PC-9 (cell line): ENCODE data around the gene BANF2. TPM values are rescaled to one million over a fixed set of nuclear protein-coding genes. Genes with fewer than 3 reads are reported as not detected.
"Not testable (repeated sequence)": the region's sequence is repeated elsewhere in the genome, so short reads cannot be mapped to it uniquely, and the experiment has no call there.

Source experiments
- BruUV-seq: library from RNA; stranded (reverse); fragments of 400-500 nt; replicated peaks from 2 replicates; lab custom pipeline; 2021; lab: Mats Ljungman, UMichigan
- CTCF ChIA-PET: fragments of 300-600 bp; sonication (Branson Sonifier 250); formaldehyde crosslinking; loops from one replicate; lab custom pipeline; 2022; ENCODE audit warnings: antibody characterized with exemption; lab: Charles Lee
- POLR2A ChIA-PET: fragments of 300-600 bp; sonication (Branson Sonifier 250); formaldehyde crosslinking; loops from one replicate; lab custom pipeline; 2022; ENCODE audit warnings: antibody characterized with exemption; ENCODE audit not compliant: unreplicated experiment; lab: Charles Lee
- DNase-seq, 2 experiments: peaks; one replicate each; pipeline versions ENCODE4 v3.0.0 to v3.0.0-alpha.2; 2015 to 2022; ENCODE audit warnings: mixed read lengths in 1 of 2
- H2AFZ ChIP-seq: fragments of 200-600 bp; sonication (generic); 2 replicates; pipeline ENCODE4 v1.8.1; 2017; ENCODE audit warnings: antibody characterized with exemption
- H3F3A ChIP-seq: fragments of 200-600 bp; sonication (generic); 2 replicates; pipeline ENCODE4 v1.8.1; 2017; ENCODE audit warnings: antibody characterized with exemption, mild to moderate bottlenecking, low read depth; ENCODE audit not compliant: insufficient read depth
- H3K27ac ChIP-seq: fragments of 200-600 bp; sonication (generic); 2 replicates; pipeline ENCODE4 v1.6.1; 2016; ENCODE audit warnings: mixed run types
- H3K27me3 ChIP-seq: fragments of 200-600 bp; sonication (generic); 2 replicates; pipeline ENCODE4 v1.6.1; 2016; ENCODE audit warnings: low read depth, mixed run types; ENCODE audit not compliant: insufficient read depth
- H3K36me3 ChIP-seq: fragments of 200-600 bp; sonication (generic); 2 replicates; pipeline ENCODE4 v1.6.1; 2016; ENCODE audit warnings: low read depth, mixed run types
- H3K4me1 ChIP-seq: fragments of 200-600 bp; sonication (generic); replicated peaks from 2 replicates; pipeline ENCODE4 v1.6.1; 2016; ENCODE audit warnings: mixed run types; ENCODE audit not compliant: insufficient read depth
- H3K4me2 ChIP-seq: fragments of 200-600 bp; sonication (generic); 2 replicates; pipeline ENCODE4 v1.6.1; 2017; ENCODE audit warnings: mixed run types
- H3K4me3 ChIP-seq: fragments of 200-600 bp; sonication (generic); 2 replicates; pipeline ENCODE4 v1.6.1; 2016; ENCODE audit warnings: mixed run types
- H3K79me2 ChIP-seq: fragments of 200-600 bp; sonication (generic); 2 replicates; pipeline ENCODE4 v1.6.1; 2017; ENCODE audit warnings: low read depth, mixed run types
- H3K9me2 ChIP-seq: fragments of 200-600 bp; sonication (generic); 2 replicates; pipeline ENCODE4 v1.8.1; 2017; ENCODE audit warnings: mild to moderate bottlenecking; ENCODE audit not compliant: insufficient read depth
- H3K9me3 ChIP-seq: fragments of 200-600 bp; sonication (generic); 2 replicates; pipeline ENCODE4 v1.8.1; 2016; ENCODE audit warnings: low read depth; ENCODE audit not compliant: insufficient read depth
- H4K20me1 ChIP-seq: fragments of 200-600 bp; sonication (generic); 2 replicates; pipeline ENCODE4 v1.8.1; 2017; ENCODE audit not compliant: insufficient read depth
- EZH2 ChIP-seq: fragments of 200-600 bp; sonication (generic); IDR thresholded peaks from 2 replicates; pipeline ENCODE4 v1.8.0; 2017; ENCODE audit warnings: antibody characterized with exemption, low read depth
- intact Hi-C: fragments of 100-400 bp; cut with micrococcal nuclease; formaldehyde crosslinking; loops from one replicate; pipeline ENCODE4 v1.10.0; 2022; ENCODE audit not compliant: unreplicated experiment
- total RNA-seq: library from RNA; stranded (reverse); gene quantifications from 2 replicates; pipeline ENCODE4 v1.2.3, GENCODE V29; 2021
- TF ChIP-seq, protein P1 (sequence below): fragments of 200-600 bp; sonication (generic); conservative IDR thresholded peaks from 2 replicates; pipeline ENCODE4 v1.6.1; 2017; ENCODE audit warnings: mixed run types, antibody characterized with exemption, mild to moderate bottlenecking, moderate library complexity

BANF2 gene
- total RNA-seq, 1 experiment from 2014 or later: not detected

DNA sequence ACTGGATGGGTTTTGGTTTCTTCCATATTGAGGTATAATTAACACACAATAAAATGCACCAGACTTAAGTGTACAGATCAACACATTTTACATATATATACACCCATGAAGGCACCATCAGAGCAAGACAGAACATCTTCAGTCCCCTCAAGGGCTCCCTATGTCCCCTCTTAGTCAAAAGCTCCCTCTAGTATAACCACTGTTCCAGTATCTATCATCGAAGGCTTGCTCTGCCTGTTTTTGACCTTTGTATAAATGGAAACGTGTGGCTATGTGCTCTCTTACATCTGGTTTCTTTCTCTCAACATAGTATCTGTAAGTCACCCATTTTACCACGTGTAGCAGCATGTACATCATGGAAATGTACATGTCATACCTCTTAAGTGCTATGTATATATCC lies 66.5 kb downstream of the BANF2 start:
- Histone ChIP-seq H3K36me3 (no peaks in the 10 kb centered on the region), H3K9me3 (no peaks in the 10 kb centered on the region), H3K4me2 (no peak overlapping the region), H3K27me3 (no peaks in the 10 kb centered on the region; the same call in 1 of the 2 replicates), H3K27ac (no peak overlapping the region), H2AFZ (no peak overlapping the region), H3K4me1 (peaks cover 11% of the 10 kb centered on the region), H4K20me1 (no peaks in the 10 kb centered on the region), H3K79me2 (no peaks in the 10 kb centered on the region), H3K4me3 (no peak overlapping the region), H3F3A (no peaks in the 10 kb centered on the region), H3K9me2 (no peaks in the 10 kb centered on the region)
- TF ChIP-seq, protein P1, sequence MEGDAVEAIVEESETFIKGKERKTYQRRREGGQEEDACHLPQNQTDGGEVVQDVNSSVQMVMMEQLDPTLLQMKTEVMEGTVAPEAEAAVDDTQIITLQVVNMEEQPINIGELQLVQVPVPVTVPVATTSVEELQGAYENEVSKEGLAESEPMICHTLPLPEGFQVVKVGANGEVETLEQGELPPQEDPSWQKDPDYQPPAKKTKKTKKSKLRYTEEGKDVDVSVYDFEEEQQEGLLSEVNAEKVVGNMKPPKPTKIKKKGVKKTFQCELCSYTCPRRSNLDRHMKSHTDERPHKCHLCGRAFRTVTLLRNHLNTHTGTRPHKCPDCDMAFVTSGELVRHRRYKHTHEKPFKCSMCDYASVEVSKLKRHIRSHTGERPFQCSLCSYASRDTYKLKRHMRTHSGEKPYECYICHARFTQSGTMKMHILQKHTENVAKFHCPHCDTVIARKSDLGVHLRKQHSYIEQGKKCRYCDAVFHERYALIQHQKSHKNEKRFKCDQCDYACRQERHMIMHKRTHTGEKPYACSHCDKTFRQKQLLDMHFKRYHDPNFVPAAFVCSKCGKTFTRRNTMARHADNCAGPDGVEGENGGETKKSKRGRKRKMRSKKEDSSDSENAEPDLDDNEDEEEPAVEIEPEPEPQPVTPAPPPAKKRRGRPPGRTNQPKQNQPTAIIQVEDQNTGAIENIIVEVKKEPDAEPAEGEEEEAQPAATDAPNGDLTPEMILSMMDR: no peak
- no peak for TF ChIP-seq EZH2
- DNase-seq: no peak
- CTCF ChIA-PET: no interaction called here
- POLR2A ChIA-PET: no interaction called here
- BruUV-seq: no TSS peak
- intact Hi-C loops: no loop called here

DNA sequence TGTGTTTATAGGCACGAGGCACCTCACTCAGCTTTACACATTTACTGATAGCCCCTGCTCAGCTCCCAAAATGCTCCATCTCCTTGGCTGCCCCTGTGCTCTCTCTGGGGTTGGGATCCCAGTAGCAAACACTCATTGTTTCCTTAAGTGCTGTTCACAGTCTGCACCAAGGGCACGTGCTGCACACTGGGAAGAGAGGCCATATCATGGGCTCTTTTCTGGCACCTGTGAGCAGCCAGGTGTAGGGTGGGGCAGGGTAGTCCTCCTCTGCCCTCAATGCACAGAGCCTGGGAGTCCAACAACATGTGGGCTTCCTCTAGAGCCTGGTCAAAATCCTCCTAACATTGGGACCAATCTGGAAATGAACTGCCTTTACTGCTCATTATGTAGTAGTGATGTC lies 67.9 kb downstream of the BANF2 start:
- no peak overlapping the region for H3K27ac ChIP-seq
- H3K27me3 ChIP-seq: no peaks in the 10 kb centered on the region; the same call in 1 of the 2 replicates
- H3K9me2 ChIP-seq: no peaks in the 10 kb centered on the region
- H3K4me3 ChIP-seq: no peak overlapping the region
- H3K4me2 ChIP-seq: no peak overlapping the region
- no peaks in the 10 kb centered on the region for H3K79me2 ChIP-seq
- H3K9me3 ChIP-seq: no peaks in the 10 kb centered on the region
- H2AFZ ChIP-seq: no peak overlapping the region
- intact Hi-C loops: no loop called here
- H3F3A ChIP-seq: no peaks in the 10 kb centered on the region
- CTCF ChIA-PET: no interaction called here
- no TSS peak for BruUV-seq
- POLR2A ChIA-PET: no interaction called here
- no peaks in the 10 kb centered on the region for H3K36me3 ChIP-seq
- H3K4me1 ChIP-seq: peaks cover 10% of the 10 kb centered on the region
- DNase-seq: no peak
- TF ChIP-seq, protein P1: no peak
- TF ChIP-seq EZH2: no peak
- no peaks in the 10 kb centered on the region for H4K20me1 ChIP-seq

DNA sequence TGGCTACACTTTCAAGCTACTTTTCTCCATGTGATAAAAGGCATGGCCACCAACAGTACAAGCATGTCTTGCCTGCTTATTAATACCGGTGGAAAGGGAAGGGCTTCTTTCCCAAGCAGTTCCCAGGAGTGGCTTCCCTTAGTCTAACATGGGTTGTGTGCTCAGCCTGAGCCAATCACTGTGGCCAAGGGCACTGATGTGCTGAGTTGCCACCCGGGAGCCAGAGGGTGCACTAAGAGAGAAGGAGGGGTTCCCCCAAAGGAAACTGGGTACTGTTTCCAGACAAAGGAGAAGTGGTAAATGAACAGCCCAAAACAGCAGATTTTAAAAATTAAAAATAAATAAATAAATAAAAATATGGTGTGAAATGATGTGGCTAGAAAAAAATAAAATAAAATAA lies 68.5 kb downstream of the BANF2 start:
- intact Hi-C loops: no loop called here
- Histone ChIP-seq H3F3A (no peaks in the 10 kb centered on the region), H3K4me1 (peaks cover 4% of the 10 kb centered on the region), H3K4me2 (no peak overlapping the region), H3K27ac (no peak overlapping the region), H3K4me3 (no peak overlapping the region), H4K20me1 (no peaks in the 10 kb centered on the region), H3K27me3 (no peaks in the 10 kb centered on the region; the same call in 1 of the 2 replicates), H3K36me3 (no peaks in the 10 kb centered on the region), H3K9me2 (no peaks in the 10 kb centered on the region), H2AFZ (no peak overlapping the region), H3K9me3 (no peaks in the 10 kb centered on the region), H3K79me2 (no peaks in the 10 kb centered on the region)
- no TSS peak for BruUV-seq
- CTCF ChIA-PET: no interaction called here
- POLR2A ChIA-PET: no interaction called here
- TF ChIP-seq, protein P1: no peak
- TF ChIP-seq EZH2: no peak
- no peak for DNase-seq

DNA sequence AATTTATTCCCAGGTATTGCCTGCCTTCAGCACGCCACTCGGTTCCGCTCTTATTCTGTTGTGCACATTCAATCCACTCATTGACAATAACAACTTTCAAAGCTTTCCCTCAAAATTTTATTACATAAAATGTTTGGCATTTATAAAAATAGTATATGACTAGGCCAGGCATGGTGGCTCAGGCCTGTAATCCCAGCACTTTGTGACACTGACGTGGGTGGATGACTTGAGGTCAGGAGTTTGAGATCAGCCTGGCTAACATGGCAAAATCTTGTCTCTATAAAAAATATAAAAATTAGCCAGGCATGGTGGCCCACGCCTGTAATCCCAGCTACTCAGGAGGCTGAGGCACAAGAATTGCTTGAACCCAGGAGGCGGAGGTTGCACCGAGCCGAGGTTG lies 70.0 kb downstream of the BANF2 start:
- H3K4me3 ChIP-seq, POLR2A ChIA-PET, CTCF ChIA-PET, H2AFZ ChIP-seq, H3K27me3 ChIP-seq, DNase-seq, intact Hi-C loops, H3K4me2 ChIP-seq, H3K4me1 ChIP-seq, BruUV-seq, H3F3A ChIP-seq, H3K36me3 ChIP-seq, H3K9me2 ChIP-seq, H3K27ac ChIP-seq, H4K20me1 ChIP-seq, H3K79me2 ChIP-seq, H3K9me3 ChIP-seq: not testable (repeated sequence)
